Sciatic nerve (tissue), 2 donors: ENCODE data around the gene LDB2. TPM values are rescaled to one million over a fixed set of nuclear protein-coding genes. Genes with fewer than 3 reads are reported as not detected.
"Not testable (repeated sequence)": the region's sequence is repeated elsewhere in the genome, so short reads cannot be mapped to it uniquely, and the experiment has no call there.

Source experiments
- ATAC-seq: fragments of 200-7000 bp; cut with Tn5 transposase; one replicate; pipeline ENCODE4 v1.9.1; 2020; ENCODE audit warnings: mild to moderate bottlenecking, moderate library complexity
- DNase-seq: peaks from one replicate; pipeline ENCODE4 v3.0.0-alpha.2; 2020; ENCODE audit warnings: low spot score
- intact Hi-C: fragments of 100-400 bp; cut with DNase I; formaldehyde crosslinking; loops from one replicate; pipeline ENCODE4 v1.14.2; 2022
- total RNA-seq: library from RNA; stranded (reverse); fragmentation: NEBNext Ultra II Directional; extraction: Animal tissue kit (Norgen Biotek cat#: 25700); gene quantifications from one replicate; pipeline ENCODE4 v1.2.1, GENCODE V29; 2021
- donor health status: DM: no; HTN: no; CAD: no.
- donor health status: DM: no; HTN: no; CAD: no.

Gene LDB2
- total RNA-seq: 104 TPM

DNA sequence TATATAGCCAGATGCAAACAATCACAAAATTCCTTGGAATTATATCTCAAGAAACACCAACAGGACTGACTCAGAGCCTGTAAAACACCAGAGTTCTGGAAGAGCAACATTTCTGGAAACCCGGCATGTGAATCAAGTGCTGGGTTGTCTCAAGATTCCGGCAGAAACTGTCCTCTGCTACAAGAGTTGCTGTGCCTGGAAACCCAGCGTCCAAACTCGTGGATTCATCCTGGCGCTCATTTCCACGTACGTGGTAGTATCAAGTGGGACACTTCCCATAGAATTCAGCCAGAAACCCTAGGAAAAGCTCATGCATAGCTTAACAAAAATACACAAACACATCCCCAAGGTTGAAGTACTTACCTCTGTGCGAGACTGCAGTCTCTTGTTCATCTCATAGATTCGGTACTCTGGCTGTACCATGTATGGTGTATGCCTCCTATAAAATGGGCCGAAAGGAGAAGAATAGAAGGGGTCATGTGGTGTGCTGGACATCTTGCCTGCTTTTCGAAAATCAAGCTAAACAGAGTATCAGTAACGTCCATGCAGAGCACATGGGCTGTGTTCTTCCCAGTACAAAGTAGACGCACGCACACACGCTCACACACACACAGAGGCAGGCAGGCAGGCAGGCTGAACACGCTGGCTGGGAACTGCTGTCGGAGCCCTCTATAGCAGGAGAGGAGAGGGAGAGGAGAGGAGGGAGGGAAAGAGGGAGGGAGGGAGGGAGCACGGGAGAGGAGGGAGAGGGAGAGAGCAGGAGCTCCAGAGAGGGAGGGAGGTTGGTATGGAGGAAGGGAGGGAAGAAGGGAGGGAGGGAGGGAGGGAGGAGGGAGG lies at the start of gene LDB2:
Gene LDB2 (minus strand): TSS at position 655 of the 837 bp plus-strand sequence.
- peak; percentile 94 for ATAC-seq
- intact Hi-C loops: no loop called here
- DNase-seq: peak; percentile 81

- ATAC-seq (no peak), DNase-seq (no peak)
- intact Hi-C loops: no loop called here
Measured at GRCh38 chr4:16942491-16942890, 44.0 kb upstream of the LDB2 start.

DNA sequence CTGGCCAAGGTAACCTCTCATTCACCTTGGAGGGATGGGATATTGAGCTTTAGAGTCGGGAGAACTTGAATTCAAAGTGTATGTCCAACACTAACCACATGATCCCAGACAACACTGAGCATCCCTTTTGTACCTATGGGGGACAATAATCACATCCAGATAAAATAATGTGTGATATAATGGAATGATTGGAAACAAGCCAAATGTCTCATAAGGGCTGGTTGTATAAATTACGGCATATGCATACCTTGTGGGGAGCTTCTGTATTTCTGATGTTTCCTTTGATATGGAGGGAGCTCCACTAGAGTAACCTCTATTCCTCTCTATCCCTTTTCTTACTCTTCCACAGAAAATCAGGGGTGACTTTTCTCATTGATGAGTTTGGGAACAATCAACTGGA lies 40.7 kb upstream of the LDB2 start:
- no peak for DNase-seq
- ATAC-seq: no peak
- intact Hi-C loops: no loop called here

- intact Hi-C loops: no loop called here
- ATAC-seq: no peak
- no peak for DNase-seq
Measured at GRCh38 chr4:16938512-16939040, 40.1 kb upstream of the LDB2 start.

DNA sequence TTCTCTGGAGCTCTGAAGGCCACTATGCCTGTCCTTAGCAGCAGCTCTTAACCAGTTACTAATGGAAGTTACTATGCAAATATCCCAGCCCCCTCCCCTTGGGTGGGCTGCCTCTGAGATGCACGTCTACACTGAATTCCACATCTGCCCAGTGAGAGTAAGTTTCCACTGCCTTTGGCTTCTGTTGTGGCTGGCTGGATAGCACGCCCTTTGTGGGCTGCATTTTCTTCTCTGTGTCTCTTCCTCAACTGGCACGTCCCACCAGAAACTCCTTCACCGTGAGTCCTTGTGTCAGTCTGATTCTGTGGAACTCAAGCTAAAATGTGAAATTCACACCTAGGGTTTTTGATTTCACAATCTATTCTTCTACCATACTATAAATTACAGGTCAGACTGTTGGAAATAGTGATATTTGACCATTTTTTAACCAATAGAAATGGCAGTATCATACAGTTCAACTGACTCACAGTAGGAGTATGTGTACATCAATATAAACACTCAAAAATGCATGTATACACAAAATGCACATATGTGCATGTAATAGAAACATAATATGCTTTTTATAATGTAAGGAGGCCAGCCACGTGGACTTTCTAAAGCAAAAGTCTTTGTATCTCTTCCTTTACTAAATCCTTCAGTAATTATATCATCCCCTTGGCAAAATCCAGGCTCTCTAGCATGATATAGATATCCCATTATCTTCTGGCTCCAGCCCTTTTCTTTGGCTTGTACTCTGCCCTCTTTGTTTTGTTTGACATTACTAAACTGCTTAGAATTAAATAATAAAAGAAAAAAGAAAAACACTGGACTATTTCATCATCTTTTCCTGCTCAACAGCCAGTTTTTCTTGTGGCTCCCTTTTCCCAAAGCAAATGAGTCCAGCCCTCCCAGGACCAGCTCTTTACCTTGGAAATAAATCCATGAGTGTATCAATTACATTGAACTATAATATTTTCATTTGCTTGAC lies 33.2 kb upstream of the LDB2 start:
- DNase-seq: no peak
- intact Hi-C loops: no loop called here
- peak; percentile 71 for ATAC-seq

DNA sequence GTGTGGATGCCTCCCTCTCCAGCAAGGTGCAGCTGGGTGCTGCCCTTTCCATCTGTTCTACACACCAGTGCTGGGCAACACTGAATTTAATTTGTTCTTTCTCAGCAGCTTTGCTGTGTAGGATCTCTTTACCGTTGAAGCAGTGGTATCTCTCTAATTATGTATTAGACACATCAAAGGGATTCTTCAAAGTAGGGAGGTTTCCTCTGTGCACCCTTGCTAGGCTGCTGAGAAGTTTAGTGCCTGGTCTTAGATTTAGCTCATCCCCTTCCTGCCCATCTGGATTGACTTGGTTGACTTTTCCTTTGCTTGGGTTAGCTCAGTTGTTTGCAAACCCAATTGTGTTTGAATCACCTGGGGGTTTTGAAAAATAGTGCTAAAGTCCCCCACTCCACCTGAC lies 27.8 kb upstream of the LDB2 start:
- no peak for ATAC-seq
- intact Hi-C loops: no loop called here
- DNase-seq: no peak

- intact Hi-C loops: not testable (repeated sequence)
Measured at GRCh38 chr4:16918716-16919115, 20.3 kb upstream of the LDB2 start.

GRCh38 chr4:16916719-16917337 lies 18.4 kb upstream of the LDB2 start:
- DNase-seq (no peak), ATAC-seq (no peak)
- intact Hi-C loops: no loop called here

More at GRCh38 chr4:16918716-16919115, 20.3 kb upstream of the LDB2 start:
- not testable (repeated sequence) for ATAC-seq, DNase-seq

- intact Hi-C loops: no loop called here
- no peak for DNase-seq
- ATAC-seq: no peak
Measured at GRCh38 chr4:16916031-16916430, 17.6 kb upstream of the LDB2 start.

- ATAC-seq: peak; percentile 73
- intact Hi-C loops: no loop called here
- no peak for DNase-seq
Measured at GRCh38 chr4:16914208-16914607, 15.8 kb upstream of the LDB2 start.

- DNase-seq (no peak), ATAC-seq (no peak)
- intact Hi-C loops: no loop called here
Measured at GRCh38 chr4:16912896-16913295, 14.5 kb upstream of the LDB2 start.

DNA sequence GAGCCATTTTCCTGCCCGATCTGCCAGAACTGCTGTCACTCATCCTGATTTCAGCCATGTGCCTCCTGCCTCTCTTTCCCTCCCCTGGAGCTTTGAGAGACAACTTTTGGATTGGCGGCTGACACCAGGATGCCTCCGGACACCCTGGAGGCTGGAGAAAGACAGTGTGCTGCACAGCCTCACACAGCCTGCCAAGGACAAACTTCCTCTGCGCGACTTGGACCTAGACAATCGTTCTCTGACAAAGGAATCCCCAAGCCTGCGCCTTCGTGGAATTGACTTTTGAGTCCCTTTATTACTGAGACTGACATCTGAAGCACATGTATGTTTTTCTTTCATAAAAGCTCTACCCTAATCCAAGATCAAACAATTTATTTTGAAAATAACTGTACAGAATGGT lies 10.8 kb upstream of the LDB2 start:
- intact Hi-C loops: no loop called here
- ATAC-seq (no peak), DNase-seq (no peak)

DNA sequence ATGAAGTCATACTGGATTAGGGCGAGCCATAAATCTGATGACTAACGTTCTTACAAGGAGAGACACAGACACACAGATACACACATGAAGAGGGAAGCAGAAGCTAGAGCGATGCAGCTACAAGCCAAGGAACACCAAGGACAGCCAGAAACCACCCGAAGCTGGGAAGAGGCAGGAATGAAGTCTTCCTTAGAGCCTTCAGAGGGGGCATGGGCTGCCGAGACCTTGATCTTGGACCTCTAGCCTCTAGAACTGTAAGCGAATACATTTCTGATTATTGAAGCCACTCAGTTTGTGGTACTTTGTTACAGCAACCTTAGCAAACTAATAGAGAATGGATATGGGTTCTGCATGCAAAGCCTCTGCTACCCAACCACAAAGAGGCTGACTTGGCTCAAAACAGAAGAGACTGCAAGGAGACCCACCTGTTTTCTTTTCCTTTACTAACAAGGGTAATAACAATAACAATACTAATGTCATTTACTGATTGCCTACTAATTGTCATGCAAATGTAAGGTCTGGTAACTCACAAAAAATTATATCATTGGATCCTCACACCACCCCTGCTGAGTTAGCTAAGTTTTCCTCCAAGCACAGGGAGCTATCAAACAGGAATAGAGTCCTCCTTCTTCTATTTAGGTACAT lies 10.1 kb upstream of the LDB2 start:
- DNase-seq (no peak), ATAC-seq (no peak)
- intact Hi-C loops: no loop called here

- ATAC-seq (no peak), DNase-seq (no peak)
- intact Hi-C loops: no loop called here
Measured at GRCh38 chr4:16900325-16900724, 1.9 kb upstream of the LDB2 start.

DNA sequence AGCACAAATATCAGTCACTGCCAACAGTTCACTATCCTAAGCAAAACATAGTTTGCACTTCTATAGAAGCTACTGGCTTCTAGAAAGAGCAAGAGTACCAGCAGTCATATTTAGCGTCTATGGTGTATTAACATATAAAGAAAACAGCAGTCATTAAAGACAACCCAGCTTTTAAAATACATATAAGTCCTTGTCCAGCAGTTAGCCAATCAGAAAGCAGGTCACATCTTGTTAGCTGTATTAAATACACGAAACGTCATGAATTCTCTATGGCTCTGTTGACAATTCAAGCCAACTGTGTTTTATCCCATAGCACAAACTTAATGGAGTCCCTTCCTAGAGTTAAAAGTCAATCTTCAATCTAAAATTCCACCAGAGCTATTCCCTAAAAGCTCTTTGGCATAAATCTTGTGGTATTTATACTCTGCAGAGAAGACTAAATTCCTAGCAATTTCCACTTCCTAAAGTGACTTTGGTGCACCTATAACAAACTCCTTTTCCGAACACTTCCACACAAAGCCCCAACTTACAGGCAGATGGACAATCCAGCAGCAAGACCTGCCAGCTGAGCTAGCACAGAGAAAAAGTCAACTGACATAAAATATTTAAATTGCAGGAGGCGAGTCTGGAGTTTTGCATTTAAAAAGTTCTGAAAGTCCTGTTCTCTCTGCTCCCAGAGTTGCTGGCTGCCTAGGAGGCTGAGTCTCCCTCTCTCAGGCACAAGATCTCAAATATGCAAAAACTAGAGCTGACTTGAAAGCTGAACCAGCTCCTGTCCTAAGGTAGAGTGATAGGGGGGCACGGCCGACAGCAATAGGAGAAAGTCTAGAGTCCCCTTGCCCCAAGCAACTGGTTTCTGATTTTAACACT lies 1.3 kb downstream of the LDB2 start:
- ATAC-seq (no peak), DNase-seq (no peak)

DNA sequence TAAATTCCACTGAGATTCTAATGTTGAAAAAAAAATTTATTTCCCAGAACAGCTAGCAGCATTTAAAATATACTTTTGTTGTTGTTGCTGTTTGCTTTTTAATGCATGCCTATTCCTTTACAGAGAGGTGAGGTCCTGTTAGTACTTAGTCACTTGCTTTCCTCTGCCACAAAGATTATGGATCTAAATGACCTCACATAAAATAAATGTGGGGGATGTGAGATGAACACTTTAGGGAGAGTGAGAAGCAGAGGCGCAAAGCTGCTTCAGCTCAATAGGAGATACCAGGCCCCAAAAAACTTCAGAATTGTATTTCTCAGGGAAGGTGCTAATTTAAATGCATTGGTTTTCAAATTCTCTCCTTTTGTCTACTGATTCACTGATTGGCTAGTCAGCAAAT lies 4.0 kb downstream of the LDB2 start:
- ATAC-seq (no peak), DNase-seq (no peak)
- intact Hi-C loops: no loop called here

More for the DNA sequence above, 1.3 kb downstream of the LDB2 start:
- intact Hi-C loops: no loop called here

- ATAC-seq (no peak), DNase-seq (no peak)
- intact Hi-C loops: no loop called here
Measured at GRCh38 chr4:16893141-16893651, 5.2 kb downstream of the LDB2 start.

- intact Hi-C loops: no loop called here
- ATAC-seq: no peak
- DNase-seq: no peak
Measured at GRCh38 chr4:16890651-16891050, 7.8 kb downstream of the LDB2 start.
